Activated T-helper 17 cell treated with anti-CD3 and anti-CD28 coated beads, Interleukin-2, amount 50 U/mL, for 72 hours (primary cell): ENCODE data around the gene MEF2D. TPM values are rescaled to one million over a fixed set of nuclear protein-coding genes. Genes with fewer than 3 reads are reported as not detected.

Experiments
- ATAC-seq: fragments of 150-1000 bp; cut with Tn5 transposase; replicated peaks from 2 replicates; pipeline ENCODE4 v1.10.0; 2021; ENCODE audit warnings: mild to moderate bottlenecking, moderate library complexity
- H3K27ac Mint-ChIP-seq: one replicate; pipeline ENCODE4 v1.8.0; 2022; ENCODE audit warnings: mixed read lengths
- H3K27me3 Mint-ChIP-seq: one replicate; pipeline ENCODE4 v1.8.0; 2022; ENCODE audit warnings: mixed read lengths
- H3K36me3 Mint-ChIP-seq: one replicate; pipeline ENCODE4 v1.8.0; 2022; ENCODE audit warnings: low read depth, mild to moderate bottlenecking, mixed read lengths
- H3K4me1 Mint-ChIP-seq: one replicate; pipeline ENCODE4 v1.8.0; 2022; ENCODE audit warnings: mixed read lengths
- H3K4me3 Mint-ChIP-seq: one replicate; pipeline ENCODE4 v1.8.0; 2022; ENCODE audit warnings: mild to moderate bottlenecking, mixed read lengths
- H3K9me3 Mint-ChIP-seq: one replicate; pipeline ENCODE4 v1.8.0; 2022; ENCODE audit warnings: mixed read lengths
- total RNA-seq, 2 donors: library from RNA; stranded (reverse); gene quantifications; one replicate each; pipeline ENCODE4 v1.2.3, GENCODE V29; 2022

Gene MEF2D
- total RNA-seq, 2 donors from 2014 or later = 34.4 to 68.5 TPM

GRCh38 chr1:156451505-156452160 is 48.9 kb downstream of the MEF2D start:
- peaks cover 2% of the 10 kb centered on the region for H3K36me3 Mint-ChIP-seq
- H3K9me3 Mint-ChIP-seq = no peaks in the 10 kb centered on the region
- H3K4me3 Mint-ChIP-seq = no peak overlapping the region
- no peak for ATAC-seq
- H3K27ac Mint-ChIP-seq = no peak overlapping the region
- peaks cover 14% of the 10 kb centered on the region for H3K4me1 Mint-ChIP-seq
- H3K27me3 Mint-ChIP-seq = peaks cover 9% of the 10 kb centered on the region

- peak; percentile 68 for ATAC-seq
- H3K36me3 Mint-ChIP-seq = no peaks in the 10 kb centered on the region
- peak overlapping the region; percentile 17 for H3K27ac Mint-ChIP-seq
- peaks cover 23% of the 10 kb centered on the region for H3K4me1 Mint-ChIP-seq
- no peaks in the 10 kb centered on the region for H3K9me3 Mint-ChIP-seq
- no peak overlapping the region for H3K4me3 Mint-ChIP-seq
- H3K27me3 Mint-ChIP-seq = peaks cover 20% of the 10 kb centered on the region
Measured at GRCh38 chr1:156448134-156448967, 52.2 kb downstream of the MEF2D start.

GRCh38 chr1:156445789-156446263 is 54.7 kb downstream of the MEF2D start:
- ATAC-seq = peak; percentile 89
- H3K27me3 Mint-ChIP-seq = peaks cover 38% of the 10 kb centered on the region

GRCh38 chr1:156444407-156445001 is 56.1 kb downstream of the MEF2D start:
- Mint-ChIP-seq H3K9me3 (no peaks in the 10 kb centered on the region), H3K27ac (no peak overlapping the region), H3K4me1 (peaks cover 17% of the 10 kb centered on the region), H3K4me3 (no peak overlapping the region), H3K27me3 (peaks cover 49% of the 10 kb centered on the region), H3K36me3 (no peaks in the 10 kb centered on the region)
- no peak for ATAC-seq

More at GRCh38 chr1:156445789-156446263, 54.7 kb downstream of the MEF2D start:
- Mint-ChIP-seq H3K4me1 (peaks cover 17% of the 10 kb centered on the region), H3K27ac (no peak overlapping the region), H3K36me3 (no peaks in the 10 kb centered on the region), H3K4me3 (peak overlapping the region; percentile 38), H3K9me3 (no peaks in the 10 kb centered on the region)

- Mint-ChIP-seq H3K9me3 (no peaks in the 10 kb centered on the region), H3K27me3 (peaks cover 48% of the 10 kb centered on the region), H3K27ac (no peak overlapping the region), H3K36me3 (no peaks in the 10 kb centered on the region), H3K4me3 (no peak overlapping the region), H3K4me1 (peaks cover 24% of the 10 kb centered on the region)
- ATAC-seq = no peak
Measured at GRCh38 chr1:156443286-156443685, 57.3 kb downstream of the MEF2D start.

GRCh38 chr1:156440654-156441437 is 59.7 kb downstream of the MEF2D start:
- no peaks in the 10 kb centered on the region for H3K9me3 Mint-ChIP-seq
- H3K36me3 Mint-ChIP-seq = peaks cover 2% of the 10 kb centered on the region
- peaks cover 52% of the 10 kb centered on the region for H3K27me3 Mint-ChIP-seq
- H3K27ac Mint-ChIP-seq = no peak overlapping the region
- ATAC-seq = no peak
- no peak overlapping the region for H3K4me3 Mint-ChIP-seq
- H3K4me1 Mint-ChIP-seq = peaks cover 22% of the 10 kb centered on the region

- H3K27me3 Mint-ChIP-seq = peaks cover 60% of the 10 kb centered on the region
- H3K27ac Mint-ChIP-seq = no peak overlapping the region
- ATAC-seq = no peak
- peaks cover 28% of the 10 kb centered on the region for H3K4me1 Mint-ChIP-seq
- peaks cover 12% of the 10 kb centered on the region for H3K36me3 Mint-ChIP-seq
- no peak overlapping the region for H3K4me3 Mint-ChIP-seq
- H3K9me3 Mint-ChIP-seq = no peaks in the 10 kb centered on the region
Measured at GRCh38 chr1:156439777-156440183, 60.8 kb downstream of the MEF2D start.

GRCh38 chr1:156439036-156439776 is 61.4 kb downstream of the MEF2D start:
- Mint-ChIP-seq H3K36me3 (peaks cover 12% of the 10 kb centered on the region), H3K9me3 (no peaks in the 10 kb centered on the region), H3K4me1 (peaks cover 28% of the 10 kb centered on the region), H3K4me3 (peak overlapping the region; percentile 15), H3K27me3 (peaks cover 60% of the 10 kb centered on the region), H3K27ac (no peak overlapping the region)
- ATAC-seq = peak; percentile 36

GRCh38 chr1:156438278-156438987 is 62.1 kb downstream of the MEF2D start:
- Mint-ChIP-seq H3K27ac (no peak overlapping the region), H3K4me1 (peaks cover 28% of the 10 kb centered on the region), H3K36me3 (peaks cover 12% of the 10 kb centered on the region), H3K9me3 (no peaks in the 10 kb centered on the region), H3K4me3 (peak overlapping the region; percentile 15), H3K27me3 (peaks cover 65% of the 10 kb centered on the region)
- peak; percentile 91 for ATAC-seq

GRCh38 chr1:156437037-156437867 is 63.3 kb downstream of the MEF2D start:
- Mint-ChIP-seq H3K36me3 (peaks cover 12% of the 10 kb centered on the region), H3K4me1 (peaks cover 28% of the 10 kb centered on the region), H3K27ac (no peak overlapping the region), H3K4me3 (peak overlapping the region; percentile 62), H3K9me3 (no peaks in the 10 kb centered on the region), H3K27me3 (peaks cover 73% of the 10 kb centered on the region)
- ATAC-seq = no peak

GRCh38 chr1:156436141-156437036 is 64.2 kb downstream of the MEF2D start:
- Mint-ChIP-seq H3K27ac (no peak overlapping the region), H3K4me1 (peaks cover 28% of the 10 kb centered on the region), H3K9me3 (no peaks in the 10 kb centered on the region), H3K36me3 (peaks cover 12% of the 10 kb centered on the region), H3K4me3 (peak overlapping the region; percentile 62), H3K27me3 (peaks cover 74% of the 10 kb centered on the region)
- no peak for ATAC-seq
